Keratinocyte (primary cell): Measurements from ENCODE around the gene DTNB. TPM values are rescaled to one million over a fixed set of nuclear protein-coding genes. Genes with fewer than 3 reads are reported as not detected.

Experiments
- DNase-seq: peaks from one replicate; pipeline ENCODE4 v3.0.0-alpha.2; 2011; ENCODE audit warnings: low read depth, missing footprints, low spot score
- FAIRE-seq: peaks from 2 replicates; lab custom pipeline; 2011; peaks lifted over from hg19 to GRCh38; lab: Jason Lieb, UNC
- H2AFZ ChIP-seq: 2 replicates; pipeline ENCODE4 v1.6.0; 2012; ENCODE audit warnings: low read length, control low read depth, inconsistent platforms; ENCODE audit not compliant: control insufficient read depth
- H3K27ac ChIP-seq: 2 replicates; pipeline ENCODE4 v1.5.1; 2011; ENCODE audit warnings: low read length; ENCODE audit not compliant: control insufficient read depth, insufficient read depth
- H3K27me3 ChIP-seq: 3 replicates; pipeline ENCODE4 v1.6.0; 2011; ENCODE audit warnings: low read length; ENCODE audit not compliant: control insufficient read depth, insufficient read depth; ENCODE audit errors: extremely low read depth
- H3K36me3 ChIP-seq, 2 experiments: 2 replicates in 1 of 2; 3 replicates in 1 of 2; pipeline ENCODE4 v1.5.1; 2011; ENCODE audit warnings: low read length in 2 of 2, mild to moderate bottlenecking in 1 of 2; ENCODE audit not compliant: control insufficient read depth in 2 of 2, insufficient read depth in 2 of 2; ENCODE audit errors: extremely low read depth in 1 of 2
- H3K4me1 ChIP-seq: 3 replicates; pipeline ENCODE4 v1.5.1; 2011; ENCODE audit warnings: low read length; ENCODE audit not compliant: control insufficient read depth, insufficient read depth; ENCODE audit errors: extremely low read depth
- H3K4me2 ChIP-seq: 3 replicates; pipeline ENCODE4 v1.6.0; 2011; ENCODE audit warnings: low read depth, low read length; ENCODE audit not compliant: control insufficient read depth, insufficient read depth; ENCODE audit errors: extremely low read depth
- H3K4me3 ChIP-seq, 3 experiments: fragments of 200-600 bp in 1 of 3; sonication (generic) in 1 of 3; 2 replicates in 2 of 3; 3 replicates in 1 of 3; pipeline ENCODE4 v1.5.1; 2011 to 2016; ENCODE audit warnings: low read length in 3 of 3, mild to moderate bottlenecking in 3 of 3, control low read depth in 2 of 3, inconsistent platforms in 1 of 3, low read depth in 1 of 3, mixed read lengths in 1 of 3, mixed run types in 1 of 3, moderate library complexity in 1 of 3; ENCODE audit not compliant: control insufficient read depth in 2 of 3, insufficient read depth in 2 of 3; ENCODE audit errors: extremely low read depth in 1 of 3
- H3K79me2 ChIP-seq: 2 replicates; pipeline ENCODE4 v1.6.0; 2012; ENCODE audit warnings: low read length; ENCODE audit not compliant: control insufficient read depth, insufficient read depth
- H3K9ac ChIP-seq: 3 replicates; pipeline ENCODE4 v1.6.0; 2011; ENCODE audit warnings: low read length; ENCODE audit not compliant: control insufficient read depth, insufficient read depth; ENCODE audit errors: extremely low read depth
- H3K9me1 ChIP-seq: 3 replicates; pipeline ENCODE4 v1.6.0; 2011; ENCODE audit warnings: low read length; ENCODE audit not compliant: control insufficient read depth, insufficient read depth; ENCODE audit errors: extremely low read depth
- H3K9me3 ChIP-seq: 2 replicates; pipeline ENCODE4 v1.5.1; 2012; ENCODE audit warnings: low read depth, low read length; ENCODE audit not compliant: control insufficient read depth
- H4K20me1 ChIP-seq: 3 replicates; pipeline ENCODE4 v1.6.0; 2011; ENCODE audit warnings: low read length; ENCODE audit not compliant: control insufficient read depth, insufficient read depth; ENCODE audit errors: extremely low read depth
- CTCF ChIP-seq, 3 experiments: IDR thresholded peaks in 1 of 3; conservative IDR thresholded peaks in 1 of 3; optimal IDR thresholded peaks in 1 of 3; 2 replicates in 2 of 3; 3 replicates in 1 of 3; pipeline versions ENCODE3 to v1.5.1; 2011; ENCODE audit warnings: low read length in 3 of 3, mild to moderate bottlenecking in 3 of 3, moderate library complexity in 2 of 3, control low read depth in 1 of 3, inconsistent platforms in 1 of 3; ENCODE audit not compliant: insufficient read depth in 2 of 3; ENCODE audit errors: extremely low read depth in 1 of 3
- EZH2 ChIP-seq: IDR thresholded peaks from one replicate; pipeline ENCODE4 v1.6.1; 2012; ENCODE audit warnings: inconsistent platforms, mild to moderate bottlenecking, low read length, moderate library complexity
- dilution Hi-C: fragments of 300-500 bp; cut with MboI; formaldehyde crosslinking; loops from one replicate; pipeline ENCODE4 v1.7.0; 2020; ENCODE audit warnings: low sequenced_read_pairs; ENCODE audit not compliant: extremely low pct_ligation_motif_present
- polyA plus RNA-seq, 5 experiments: library from polyadenylated mRNA; depleted of rRNA in 3 of 5; stranded (reverse) in 3 of 5; stranded (forward) in 1 of 5; unstranded in 1 of 5; fragments of >200 nt; gene quantifications; 1 replicate in 1 of 5; 2 replicates in 3 of 5; 3 replicates in 1 of 5; pipeline versions ENCODE4 v1.2.1 to v1.2.3, GENCODE V29; 2011 to 2012; ENCODE audit warnings: missing spikeins in 2 of 5, low read depth in 1 of 5, low replicate concordance in 1 of 5

The DTNB gene
- polyA plus RNA-seq, 1 donor (not counting 4 experiments of a cell fraction or from before 2014, with no cell fraction given): 31.5 TPM

- DNase-seq (no peak), FAIRE-seq (no peak)
- Histone ChIP-seq H2AFZ (no peak overlapping the region), H4K20me1 (no peaks in the 10 kb centered on the region), H3K4me1 (no peaks in the 10 kb centered on the region), H3K9ac (no peak overlapping the region), H3K9me3 (no peaks in the 10 kb centered on the region), H3K27me3 (no peaks in the 10 kb centered on the region), H3K27ac (no peak overlapping the region), H3K4me3 (no peak overlapping the region), H3K9me1 (no peaks in the 10 kb centered on the region), H3K4me2 (no peak overlapping the region), H3K79me2 (no peaks in the 10 kb centered on the region), H3K36me3 (no peaks in the 10 kb centered on the region)
- no peak for TF ChIP-seq CTCF (optimal IDR thresholded peaks at IDR 0.05 in 1 of 3, IDR thresholded peaks at IDR 0.05 in 1 of 3, conservative IDR thresholded peaks at IDR 0.05 in 1 of 3; ENCODE audit: extremely low read depth in 1 of 3, insufficient read depth in 2 of 3, low read length in 3 of 3)
- no peak for TF ChIP-seq EZH2
- dilution Hi-C loops: no loop called here
These were observed 80.5 kb downstream of the DTNB start for GRCh38 chr2:25592766-25593292.

GRCh38 chr2:25590921-25591505 is 82.4 kb downstream of the DTNB start:
- Histone ChIP-seq H3K36me3 (no peaks in the 10 kb centered on the region), H4K20me1 (no peaks in the 10 kb centered on the region), H2AFZ (no peak overlapping the region), H3K79me2 (no peaks in the 10 kb centered on the region), H3K4me3 (no peak overlapping the region), H3K4me1 (peaks cover 5% of the 10 kb centered on the region), H3K9me1 (no peaks in the 10 kb centered on the region), H3K27ac (no peak overlapping the region), H3K4me2 (no peak overlapping the region), H3K9me3 (no peaks in the 10 kb centered on the region), H3K9ac (no peak overlapping the region), H3K27me3 (no peaks in the 10 kb centered on the region)
- FAIRE-seq (no peak), DNase-seq (no peak)
- dilution Hi-C loops: no loop called here
- TF ChIP-seq EZH2 (no peak), CTCF (optimal IDR thresholded peaks at IDR 0.05 in 1 of 3, IDR thresholded peaks at IDR 0.05 in 1 of 3, conservative IDR thresholded peaks at IDR 0.05 in 1 of 3; ENCODE audit: extremely low read depth in 1 of 3, insufficient read depth in 2 of 3, low read length in 3 of 3) (no peak)
